HG03571 (cell line): ENCODE results near the gene YIPF2.
A peak's percentile ranks its signal among the peaks of the same experiment; 100 is the strongest.
"Not testable (repeated sequence)": the region's sequence is repeated elsewhere in the genome, so short reads cannot be mapped to it uniquely, and the experiment has no call there.

Source experiments
- ATAC-seq: cut with Tn5 transposase; IDR thresholded peaks from one replicate; pipeline ENCODE4 v1.9.1; 2021; ENCODE audit not compliant: unreplicated experiment

YIPF2 gene

DNA sequence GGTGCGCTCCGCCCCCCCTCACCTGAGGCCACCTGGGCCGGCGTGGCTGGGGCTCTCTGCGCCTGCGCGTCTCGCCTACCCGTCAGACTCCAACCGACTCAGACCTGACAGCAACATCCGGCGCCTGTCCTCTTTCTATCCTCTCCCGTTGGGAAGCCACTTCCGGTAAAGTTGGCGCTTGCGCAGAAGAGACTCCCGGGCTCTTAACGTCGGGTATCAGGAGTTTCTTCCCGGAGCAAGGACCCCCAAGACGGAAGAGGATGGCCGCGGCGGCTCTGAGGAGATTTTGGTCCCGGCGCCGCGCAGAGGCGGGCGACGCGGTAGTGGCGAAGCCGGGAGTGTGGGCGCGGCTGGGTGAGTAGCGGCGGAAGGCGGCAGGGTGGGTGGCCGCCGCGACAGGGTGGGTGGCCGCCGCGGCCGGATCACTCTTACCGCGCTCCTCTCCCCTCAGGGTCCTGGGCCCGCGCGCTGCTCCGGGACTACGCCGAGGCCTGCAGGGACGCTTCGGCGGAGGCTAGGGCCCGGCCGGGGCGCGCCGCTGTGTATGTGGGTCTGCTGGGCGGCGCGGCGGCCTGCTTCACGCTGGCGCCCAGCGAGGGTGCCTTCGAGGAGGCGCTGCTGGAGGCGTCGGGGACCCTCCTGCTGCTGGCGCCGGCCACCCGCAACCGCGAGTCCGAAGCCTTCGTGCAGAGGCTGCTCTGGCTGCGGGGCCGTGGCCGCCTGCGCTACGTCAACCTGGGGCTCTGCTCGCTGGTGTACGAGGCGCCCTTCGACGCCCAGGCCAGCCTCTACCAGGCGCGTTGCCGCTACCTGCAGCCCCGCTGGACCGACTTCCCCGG lies at the start of gene YIPF2, which contains the start of gene TIMM29:
TSS of gene YIPF2 (minus strand) at position 77 of the 839 bp plus-strand sequence. CDS start 229 bp downstream, outside the sequence.
TSS of gene TIMM29 (plus strand) at position 249 of the 839 bp plus-strand sequence. CDS start at position 261, 12 bp downstream.
- peak; percentile 51 for ATAC-seq

GRCh38 chr19:10977742-10978092 lies 49.3 kb upstream of the YIPF2 start:
- ATAC-seq, result no peak

GRCh38 chr19:10976131-10976892 lies 47.9 kb upstream of the YIPF2 start:
- no peak for ATAC-seq

DNA sequence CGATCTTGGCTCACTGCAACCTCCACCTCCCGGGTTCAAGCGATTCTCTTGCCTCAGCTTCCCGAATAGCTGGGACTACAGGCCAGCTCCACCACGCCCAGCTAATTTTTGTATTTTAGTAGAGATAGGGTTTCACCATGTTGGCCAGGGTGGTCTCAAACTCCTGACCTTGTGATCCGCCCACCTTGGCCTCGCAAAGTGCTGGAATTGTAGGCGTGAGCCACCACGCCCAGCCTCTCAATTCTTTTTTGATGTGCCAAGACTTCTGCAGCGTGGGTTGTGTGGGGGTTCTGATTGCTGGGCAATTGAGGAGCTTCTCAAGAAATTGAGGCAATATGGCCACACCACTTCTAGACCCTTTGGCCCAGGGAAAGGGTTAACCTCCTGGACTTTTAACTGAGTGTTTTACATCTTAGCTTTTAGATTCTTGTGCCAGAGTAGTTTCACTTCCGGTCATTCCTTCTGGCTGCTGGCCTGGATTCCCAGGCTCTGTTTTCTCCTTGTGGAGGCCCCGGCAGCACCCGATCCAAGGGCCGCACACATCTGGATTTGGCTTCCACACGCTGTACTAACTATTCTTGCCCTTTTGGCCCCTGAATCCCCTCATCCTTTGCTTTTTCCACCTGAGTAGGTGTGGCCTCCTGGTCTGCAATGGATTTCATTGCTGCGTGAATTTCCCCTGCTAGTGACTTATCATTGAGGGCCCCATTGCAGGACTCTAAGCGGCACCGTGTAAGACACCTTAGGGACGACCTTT lies 47.1 kb upstream of the YIPF2 start:
- ATAC-seq, result no peak

- no peak for ATAC-seq
These were observed 42.8 kb upstream of the YIPF2 start for GRCh38 chr19:10971107-10971726.

DNA sequence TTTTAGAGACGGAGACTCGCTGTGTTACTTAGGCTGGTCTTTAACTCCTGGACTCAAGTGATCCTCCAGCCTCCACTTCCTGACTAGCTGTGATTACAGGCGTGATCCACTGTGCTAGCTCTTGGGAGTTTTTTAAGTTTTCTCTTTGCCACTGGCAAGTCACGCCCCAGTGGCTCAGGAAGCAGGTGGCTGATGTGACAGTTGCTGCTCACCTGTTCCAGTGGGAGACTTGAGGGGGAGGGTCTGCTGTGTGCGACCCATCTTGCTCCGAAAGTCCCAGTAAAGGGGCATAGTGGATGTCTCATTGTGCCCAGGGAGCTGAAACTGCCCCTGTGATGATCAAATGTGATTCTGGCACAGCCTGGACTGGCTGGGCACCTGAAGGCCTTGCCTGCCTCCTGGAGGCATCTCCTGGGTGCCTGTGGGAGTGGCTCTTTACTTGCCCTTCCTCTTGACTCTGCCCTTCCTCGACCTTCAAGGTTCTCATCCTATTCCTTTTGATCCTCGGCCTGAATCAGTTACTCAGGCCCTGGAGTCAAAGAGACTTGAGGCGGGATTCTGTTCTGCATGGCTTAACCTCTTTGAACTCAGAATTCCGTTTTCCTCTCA lies 40.2 kb upstream of the YIPF2 start:
- ATAC-seq, result no peak

DNA sequence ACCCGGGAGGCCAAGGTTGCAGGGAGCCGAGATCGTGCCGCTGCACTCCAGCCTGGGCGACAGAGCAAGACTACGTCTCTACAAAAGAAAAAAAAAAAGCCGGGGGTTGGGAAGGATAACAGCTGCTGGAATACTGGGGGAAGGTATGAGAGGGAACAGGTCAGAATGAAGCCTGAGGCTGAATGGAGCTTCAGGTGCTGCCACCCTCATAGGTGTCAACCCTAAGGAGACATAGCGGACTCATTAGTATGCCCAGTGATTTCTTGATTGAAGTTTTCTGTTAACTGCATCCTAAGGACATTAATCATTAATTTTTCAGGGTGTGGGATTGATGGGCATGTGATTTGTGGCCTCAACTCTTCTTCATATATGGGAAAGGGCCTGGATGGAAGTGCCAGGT lies 38.4 kb upstream of the YIPF2 start:
- ATAC-seq, result no peak

DNA sequence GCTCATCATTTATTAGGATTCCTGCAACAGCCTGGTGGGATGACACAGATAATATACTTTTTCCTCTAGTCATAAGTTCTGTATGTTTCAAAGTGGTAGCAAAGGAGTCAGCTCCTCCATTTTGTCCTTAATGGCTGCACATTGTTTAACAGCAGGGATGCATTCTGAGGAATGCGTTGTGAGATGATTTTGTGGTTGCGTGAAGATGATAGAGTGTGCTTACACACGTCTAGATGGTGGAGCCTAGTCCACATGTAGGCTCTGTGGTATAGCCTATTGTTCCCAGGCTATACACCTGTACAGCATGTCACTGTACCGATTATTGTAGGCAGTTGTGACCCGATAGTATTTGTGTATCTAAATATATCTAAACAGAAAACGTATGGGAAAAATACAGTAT lies 37.0 kb upstream of the YIPF2 start:
- ATAC-seq, result no peak

DNA sequence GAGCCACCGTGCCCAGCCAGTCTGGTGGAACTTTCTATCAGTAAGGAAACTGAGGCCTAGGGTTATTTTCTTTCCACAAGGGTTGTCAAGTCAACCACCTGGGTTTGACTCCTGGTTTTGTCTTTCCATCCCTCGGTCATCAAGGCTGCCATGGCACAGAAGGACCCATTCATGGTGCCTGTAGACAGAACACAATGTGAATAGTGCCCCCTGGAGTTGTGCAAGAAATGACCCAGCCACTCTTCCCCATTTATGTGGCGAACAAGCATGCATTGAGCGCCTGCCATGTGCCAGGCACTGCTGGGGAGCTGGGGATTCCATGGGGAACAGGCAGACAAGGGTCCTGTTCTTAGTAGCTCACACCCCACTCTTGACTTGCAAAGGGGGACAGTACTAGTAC lies 36.5 kb upstream of the YIPF2 start:
- ATAC-seq, result no peak

GRCh38 chr19:10963865-10964264 lies 35.4 kb upstream of the YIPF2 start:
- ATAC-seq, result no peak

DNA sequence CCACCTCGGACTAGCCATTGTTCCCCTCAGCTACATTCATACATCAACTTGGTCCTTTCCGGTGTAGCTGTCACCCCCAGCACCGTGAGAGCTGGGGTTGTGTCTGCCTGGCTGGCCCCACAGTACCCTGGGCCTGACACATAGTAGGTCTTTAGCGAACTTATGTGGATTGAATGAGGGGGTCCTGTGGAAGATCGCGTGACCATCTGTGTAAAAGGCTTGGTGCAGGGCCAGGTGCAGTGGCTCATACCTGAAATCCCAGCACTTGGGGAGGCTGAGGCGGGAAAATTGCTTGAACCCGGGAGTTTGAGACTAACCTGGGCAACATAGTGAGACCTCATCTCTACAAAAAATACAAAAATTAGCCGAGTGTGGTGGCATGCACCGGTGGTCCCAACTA lies 34.4 kb upstream of the YIPF2 start:
- no peak for ATAC-seq

- ATAC-seq, result peak; percentile 27
These were observed 32.8 kb upstream of the YIPF2 start for GRCh38 chr19:10961073-10961860.

DNA sequence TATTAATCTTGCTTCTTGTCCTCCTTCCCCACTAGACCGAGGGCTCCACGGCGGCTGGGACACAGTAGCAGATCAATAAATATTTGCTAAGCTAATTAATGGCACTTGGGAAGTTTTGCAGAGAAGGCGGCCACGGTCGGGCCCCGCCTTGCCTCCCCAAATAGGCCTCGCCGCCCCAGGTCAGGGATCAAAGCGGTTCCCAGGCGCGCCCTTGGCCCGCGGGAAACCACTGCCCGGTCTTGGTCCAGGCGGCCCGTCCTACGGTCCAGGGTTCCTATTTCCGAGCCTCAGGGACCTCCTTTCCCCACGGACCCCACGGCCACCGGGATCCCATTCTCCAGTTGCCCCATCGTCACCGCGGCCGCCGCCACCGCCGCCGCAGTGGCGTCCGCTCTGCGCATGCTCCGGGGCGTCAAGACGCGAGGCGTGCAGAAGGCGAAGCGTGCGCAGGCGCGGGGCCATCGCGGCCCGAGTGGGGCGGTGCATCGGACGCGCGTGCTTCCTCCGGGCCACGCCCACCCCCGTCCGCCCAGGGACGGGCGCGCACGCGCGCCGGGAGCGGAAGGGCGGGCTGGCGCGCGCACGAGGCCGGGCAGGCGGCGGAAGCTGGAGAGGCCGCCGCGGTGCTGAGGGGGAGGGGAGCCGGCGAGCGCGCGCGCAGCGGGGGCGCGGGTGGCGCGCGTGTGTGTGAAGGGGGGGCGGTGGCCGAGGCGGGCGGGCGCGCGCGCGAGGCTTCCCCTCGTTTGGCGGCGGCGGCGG lies 32.1 kb upstream of the YIPF2 start, which contains the start of gene SMARCA4:
TSS of gene SMARCA4 (plus strand) at position 717 of the 759 bp plus-strand sequence. CDS start 23,122 bp downstream, outside the sequence.
- peak; percentile 64 for ATAC-seq

DNA sequence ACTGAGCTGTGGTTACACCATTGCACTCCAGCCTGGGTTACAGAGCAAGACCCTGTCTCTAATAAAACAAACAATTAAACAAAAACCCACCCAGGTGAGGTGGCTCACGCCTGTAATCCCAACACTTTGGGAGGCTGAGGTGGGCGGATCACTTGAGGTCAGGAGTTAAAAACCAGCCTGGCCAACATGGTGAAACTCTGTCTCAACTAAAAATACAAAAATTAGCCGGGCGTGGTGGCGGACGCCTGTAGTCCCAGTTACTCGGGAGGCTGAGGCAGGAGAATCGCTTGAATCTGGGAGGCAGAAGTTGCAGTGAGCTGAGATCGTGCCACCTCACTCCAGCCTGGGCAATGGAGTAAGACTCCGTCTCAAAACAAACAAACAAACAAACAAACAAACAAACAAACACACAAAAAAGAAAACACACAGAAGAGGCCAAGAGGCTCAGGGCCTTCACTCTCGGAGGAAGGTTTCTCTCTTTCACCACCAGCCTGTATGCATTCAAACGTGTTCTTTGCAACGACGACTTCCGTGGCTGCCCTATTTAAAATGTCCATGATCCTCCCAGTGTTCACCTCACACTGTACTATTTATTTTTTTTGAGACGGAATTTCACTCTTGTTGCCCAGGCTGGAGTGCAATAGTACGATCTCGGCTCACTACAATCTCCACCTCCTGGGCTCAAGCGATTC lies 31.0 kb upstream of the YIPF2 start:
- ATAC-seq, result not testable (repeated sequence)

GRCh38 chr19:10952809-10953208 lies 24.4 kb upstream of the YIPF2 start:
- ATAC-seq, result no peak

DNA sequence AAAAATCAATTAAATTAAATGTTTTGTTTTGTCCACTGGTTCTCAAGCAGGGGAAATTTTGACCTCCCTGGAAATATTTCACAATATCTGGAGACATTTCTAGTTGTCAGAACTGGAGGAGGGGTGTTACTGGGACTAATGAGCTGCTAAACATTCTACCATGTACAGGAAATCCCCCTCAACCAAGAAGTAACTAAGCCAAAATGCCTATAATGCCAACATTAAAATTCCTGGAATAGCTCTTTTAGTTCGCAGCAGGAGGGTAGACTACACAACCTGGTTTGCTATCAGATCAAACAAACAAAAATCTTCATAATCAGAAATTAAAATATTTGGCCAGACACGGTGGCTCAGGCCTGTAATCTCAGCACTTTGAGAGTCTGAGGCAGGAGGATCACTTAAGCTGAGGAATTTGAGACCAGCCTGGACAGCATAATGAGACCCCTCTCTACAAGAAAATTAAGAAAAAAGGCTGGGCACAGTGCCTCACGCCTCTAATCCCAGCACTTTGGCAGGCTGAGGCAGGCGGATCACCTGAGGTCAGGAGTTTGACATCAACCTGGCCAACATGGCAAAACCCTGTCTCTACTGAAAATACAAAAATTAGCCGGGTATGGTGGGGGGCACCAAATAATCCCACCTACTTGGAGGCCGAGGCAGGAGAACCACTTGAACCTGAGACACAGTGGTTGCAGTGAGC lies 18.7 kb upstream of the YIPF2 start:
- no peak for ATAC-seq

DNA sequence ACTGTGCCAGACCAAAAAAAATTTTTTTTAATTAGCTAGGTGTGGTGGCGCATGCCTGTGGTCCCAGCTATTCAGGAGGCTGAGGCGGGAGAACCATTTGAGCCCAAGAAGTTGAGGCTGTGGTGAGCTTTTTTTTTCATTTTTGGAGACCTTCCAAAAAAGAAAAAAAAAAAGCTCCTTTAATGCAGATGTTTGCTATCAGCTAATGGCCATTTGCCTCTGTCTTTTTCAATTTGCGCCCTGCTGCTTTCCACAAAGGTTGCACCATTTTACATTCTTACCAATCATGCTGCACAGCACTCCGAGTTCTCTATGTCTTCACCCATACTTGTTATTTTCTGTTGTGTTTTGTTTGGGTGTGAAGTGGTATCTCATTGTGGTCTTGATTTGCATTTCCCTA lies 16.8 kb upstream of the YIPF2 start:
- no peak for ATAC-seq

DNA sequence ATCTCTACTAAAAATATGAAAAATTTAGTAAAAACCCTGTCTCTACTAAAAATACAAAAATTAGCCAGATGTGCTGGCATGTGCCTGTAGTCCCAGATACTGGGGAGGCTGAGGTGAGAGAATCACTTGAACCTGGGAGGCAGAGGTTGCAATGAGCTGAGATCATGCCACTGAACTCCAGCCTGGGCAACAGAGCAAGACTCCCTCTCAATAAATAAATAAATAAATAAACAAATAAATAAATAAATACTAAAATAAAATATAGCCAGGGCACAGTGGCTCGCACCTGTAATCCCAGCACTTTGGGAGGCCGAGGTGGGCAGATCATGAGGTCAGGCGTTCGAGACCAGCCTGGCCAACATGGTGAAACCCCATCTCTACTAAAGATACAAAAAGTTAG lies 15.0 kb upstream of the YIPF2 start:
- ATAC-seq, result not testable (repeated sequence)
